ENCODE data around the gene POFUT2.

- TF ChIP-seq, protein P1, sequence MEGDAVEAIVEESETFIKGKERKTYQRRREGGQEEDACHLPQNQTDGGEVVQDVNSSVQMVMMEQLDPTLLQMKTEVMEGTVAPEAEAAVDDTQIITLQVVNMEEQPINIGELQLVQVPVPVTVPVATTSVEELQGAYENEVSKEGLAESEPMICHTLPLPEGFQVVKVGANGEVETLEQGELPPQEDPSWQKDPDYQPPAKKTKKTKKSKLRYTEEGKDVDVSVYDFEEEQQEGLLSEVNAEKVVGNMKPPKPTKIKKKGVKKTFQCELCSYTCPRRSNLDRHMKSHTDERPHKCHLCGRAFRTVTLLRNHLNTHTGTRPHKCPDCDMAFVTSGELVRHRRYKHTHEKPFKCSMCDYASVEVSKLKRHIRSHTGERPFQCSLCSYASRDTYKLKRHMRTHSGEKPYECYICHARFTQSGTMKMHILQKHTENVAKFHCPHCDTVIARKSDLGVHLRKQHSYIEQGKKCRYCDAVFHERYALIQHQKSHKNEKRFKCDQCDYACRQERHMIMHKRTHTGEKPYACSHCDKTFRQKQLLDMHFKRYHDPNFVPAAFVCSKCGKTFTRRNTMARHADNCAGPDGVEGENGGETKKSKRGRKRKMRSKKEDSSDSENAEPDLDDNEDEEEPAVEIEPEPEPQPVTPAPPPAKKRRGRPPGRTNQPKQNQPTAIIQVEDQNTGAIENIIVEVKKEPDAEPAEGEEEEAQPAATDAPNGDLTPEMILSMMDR (IDR thresholded peaks at IDR 0.05; ENCODE audit: poor library complexity, severe bottlenecking): peak; percentile 20
- no peak for TF ChIP-seq TAF1 (IDR thresholded peaks at IDR 0.05; ENCODE audit: low read depth)
- no peak for TF ChIP-seq REST (IDR thresholded peaks at IDR 0.05; ENCODE audit: borderline replicate concordance)
- TF ChIP-seq POLR2AphosphoS5 (IDR thresholded peaks at IDR 0.05): no peak
- TF ChIP-seq EZH2 (IDR thresholded peaks at IDR 0.05; ENCODE audit: borderline replicate concordance, insufficient read depth, low read length, poor library complexity, severe bottlenecking): no peak
Measured at GRCh38 chr21:45309069-45309986, 21.6 kb upstream of the POFUT2 start.
